ENCODE results near the gene PARD6G.

The PARD6G gene

GRCh38 chr18:80187956-80188642 lies 59.2 kb downstream of the PARD6G start:
- no peak for DNase-seq

DNA sequence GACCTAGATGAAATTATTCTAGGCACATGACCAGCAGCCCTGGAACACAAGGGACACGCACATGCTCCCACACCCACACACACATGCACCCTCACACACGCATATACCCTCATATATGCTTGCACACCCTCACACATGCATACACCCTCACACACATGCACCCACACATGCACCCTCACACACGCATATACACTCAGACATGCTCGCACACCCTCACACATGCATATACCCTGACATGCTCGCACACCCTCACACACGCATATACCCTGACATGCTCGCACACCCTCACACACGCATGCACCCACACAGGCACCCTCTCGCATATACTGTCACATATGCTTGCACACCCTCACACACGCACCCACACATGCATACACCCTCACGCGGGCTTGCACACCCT lies 61.8 kb downstream of the PARD6G start:
- DNase-seq, result no peak

DNA sequence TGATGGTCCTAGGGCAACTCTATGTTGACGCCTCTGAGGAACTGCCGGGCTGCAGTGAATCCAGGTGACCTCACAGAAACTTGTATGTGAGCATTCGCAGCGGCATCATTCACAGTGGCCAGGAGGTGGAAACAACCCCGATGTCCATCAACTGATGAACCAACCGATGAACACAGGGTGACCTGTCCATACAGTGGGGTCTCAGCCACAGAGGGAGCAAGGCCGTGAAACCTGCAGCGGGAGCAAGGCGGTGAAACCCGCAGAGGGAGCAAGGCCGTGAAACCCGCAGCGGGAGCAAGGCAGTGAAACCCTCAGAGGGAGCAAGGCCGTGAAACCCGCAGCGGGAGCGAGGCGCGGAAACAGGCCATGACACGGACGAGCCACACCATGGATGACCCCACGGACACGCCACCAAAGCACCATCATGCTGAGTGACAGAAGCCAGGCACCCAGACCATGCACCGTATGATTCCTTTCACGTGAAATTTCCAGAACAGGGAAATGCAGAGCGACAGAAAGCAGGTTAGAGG lies 63.0 kb downstream of the PARD6G start:
- DNase-seq, result no peak

DNA sequence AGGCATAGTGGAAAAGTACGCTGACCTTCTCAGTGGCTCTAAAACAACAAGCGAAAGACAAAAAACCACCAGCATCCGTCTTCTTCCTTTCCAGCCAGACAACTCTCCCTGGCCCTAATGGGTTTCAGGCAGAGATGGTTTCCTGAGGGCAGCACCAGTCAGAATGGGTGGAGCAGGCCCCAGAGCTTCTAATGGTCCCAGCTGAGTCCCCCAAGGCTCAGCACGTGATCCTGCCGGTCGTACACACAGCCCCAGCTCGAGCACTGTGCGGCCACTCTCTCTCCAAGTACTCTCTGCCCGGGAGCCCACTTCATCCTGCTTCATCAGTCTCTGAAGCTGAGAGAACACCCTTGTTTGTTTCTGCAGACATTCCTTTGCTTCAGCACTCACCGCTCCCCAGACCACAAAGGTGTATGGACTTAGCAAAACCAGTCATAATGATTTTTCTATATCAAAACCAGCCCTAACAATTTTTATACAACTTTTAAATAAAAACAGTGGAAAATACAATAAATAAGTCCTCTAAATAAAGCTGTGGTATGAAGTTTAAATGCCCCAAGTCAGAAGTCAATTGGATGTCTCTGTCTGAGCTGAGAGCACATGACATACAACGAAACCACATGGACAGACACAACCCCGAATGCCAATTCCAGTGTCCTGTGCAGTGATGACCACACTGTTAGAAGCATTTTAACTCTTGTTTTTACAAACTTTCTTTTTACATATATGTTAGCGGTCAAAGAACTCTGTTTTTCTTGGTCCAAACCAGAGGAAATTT lies 63.9 kb downstream of the PARD6G start:
- no peak for DNase-seq

DNA sequence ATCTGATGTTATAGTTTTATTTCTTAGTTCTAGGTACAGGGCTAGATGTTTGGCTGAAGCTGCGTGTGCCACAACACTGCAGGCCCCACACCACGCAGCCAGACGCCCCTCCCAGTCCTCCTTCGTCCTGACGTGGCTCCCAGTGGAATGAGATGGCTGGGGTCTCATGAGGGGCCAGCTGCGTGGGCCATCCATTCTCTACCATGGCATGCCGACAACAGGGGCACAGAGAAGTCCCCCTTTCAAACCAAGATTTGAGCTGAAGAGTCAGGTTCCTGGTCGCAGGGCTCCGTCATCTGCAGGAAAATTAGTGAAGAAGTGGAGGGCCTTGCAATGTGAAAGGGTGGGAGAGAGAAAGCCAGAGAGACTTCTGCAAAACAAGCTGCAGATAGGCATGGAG lies 64.5 kb downstream of the PARD6G start:
- no peak for DNase-seq

DNA sequence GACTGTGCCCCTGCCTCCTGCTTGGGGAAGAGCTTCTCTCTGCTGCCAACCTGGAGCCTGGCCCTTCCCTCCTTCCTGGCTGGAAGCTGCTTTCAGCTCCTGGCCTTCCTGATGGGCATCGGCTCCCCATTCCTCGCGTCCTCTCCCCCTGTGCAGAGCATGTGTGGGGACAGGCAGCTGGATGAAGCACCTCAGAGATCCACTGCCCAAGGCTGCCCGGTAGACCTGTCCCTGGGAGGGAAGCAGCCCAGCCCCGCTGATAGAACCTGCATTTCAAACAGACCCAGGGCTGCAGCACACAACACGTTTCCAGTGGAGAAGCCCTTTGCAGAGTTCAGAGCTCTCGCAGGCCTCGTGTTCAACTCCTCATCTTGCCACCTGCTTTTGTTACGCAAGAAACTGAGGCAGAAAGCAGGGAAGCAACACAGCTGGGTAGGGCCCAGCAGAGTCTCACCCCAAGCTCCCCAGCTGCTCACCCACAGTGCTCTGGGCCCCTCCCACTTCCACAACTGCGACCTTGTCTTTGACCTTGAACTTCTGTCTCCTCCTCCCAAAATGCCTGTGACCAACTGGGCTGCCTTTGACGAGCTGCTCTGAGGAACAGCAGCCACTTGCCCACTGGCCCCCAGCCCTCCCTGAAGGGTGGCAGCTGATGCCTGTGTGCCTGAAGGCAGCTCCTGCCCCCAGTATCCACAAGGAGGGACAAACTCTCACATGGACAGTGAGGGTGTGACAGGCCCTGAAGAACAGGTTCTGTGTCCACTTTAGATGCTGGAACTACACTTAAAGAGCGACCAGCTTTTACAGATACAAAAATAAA lies 65.5 kb downstream of the PARD6G start:
- no peak for DNase-seq

DNA sequence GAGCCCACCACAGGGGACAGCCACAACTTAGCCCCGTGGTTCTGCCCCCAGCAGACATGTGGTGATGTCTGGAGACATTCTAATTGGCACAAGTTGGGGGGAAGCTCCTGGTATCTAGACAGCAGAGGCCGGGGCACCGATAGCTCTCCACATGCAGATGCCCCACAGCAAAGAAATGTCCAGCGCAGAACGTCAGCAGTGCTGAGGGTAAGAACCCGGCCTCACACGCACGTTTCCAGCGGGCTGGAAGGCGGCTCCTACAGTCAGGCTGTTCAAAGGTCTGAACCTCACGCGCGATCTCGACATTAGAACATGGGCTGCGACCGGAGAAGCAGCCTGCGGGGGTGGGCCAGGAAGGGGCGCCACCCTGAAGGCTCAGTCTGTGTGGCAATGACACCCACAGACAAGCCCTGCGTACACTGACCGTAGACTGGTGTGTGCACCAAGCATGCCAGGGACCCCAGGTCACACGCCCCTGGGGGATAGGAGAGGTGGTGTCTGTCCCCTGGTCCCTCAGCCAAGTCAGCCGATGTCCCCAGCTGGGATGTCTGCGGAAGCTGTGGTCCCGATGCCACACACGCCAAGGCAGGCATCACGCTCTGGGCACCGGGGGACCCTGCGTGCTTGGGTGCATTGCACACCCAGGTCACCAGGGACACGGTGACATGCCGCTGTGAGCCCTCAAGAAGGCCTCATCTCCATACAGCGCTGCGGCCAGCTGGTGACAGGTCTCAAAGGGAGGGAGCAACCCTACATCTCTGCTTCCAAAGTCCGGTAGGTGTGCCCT lies 66.3 kb downstream of the PARD6G start:
- DNase-seq, result no peak

DNA sequence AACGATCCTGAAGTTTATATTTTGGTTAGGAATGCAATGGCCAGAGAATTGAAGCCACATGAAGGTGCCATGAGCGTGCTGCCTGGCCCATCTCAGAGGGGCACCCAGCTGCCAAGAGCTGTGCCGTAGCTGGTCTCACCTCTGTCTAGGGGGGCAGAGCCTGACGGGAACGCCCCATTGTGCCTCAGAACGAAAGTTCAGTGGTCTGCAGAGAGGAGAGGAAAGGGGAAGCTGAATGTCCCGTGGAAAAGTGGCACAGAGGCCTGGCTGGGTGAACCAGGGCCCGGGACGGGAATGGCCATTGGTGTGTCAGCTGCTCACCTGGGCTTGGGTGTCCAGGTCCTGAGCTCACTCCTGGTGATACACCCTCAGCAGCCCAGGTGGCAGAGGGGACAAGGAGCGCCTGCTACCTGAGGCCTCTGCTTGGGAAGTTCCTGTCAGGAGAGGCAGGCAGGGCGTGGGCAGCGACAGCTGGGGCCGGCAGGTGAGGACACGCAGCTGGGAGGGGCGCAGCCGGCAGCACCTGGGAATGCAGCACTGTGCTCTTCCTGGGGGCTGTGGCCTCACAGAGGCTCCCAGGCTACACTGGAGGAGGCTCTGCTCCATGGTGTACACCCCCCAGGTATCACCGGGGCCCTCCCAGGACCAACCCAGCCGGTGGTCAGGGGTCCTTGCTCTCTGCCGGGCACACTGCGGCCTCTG lies 67.3 kb downstream of the PARD6G start:
- no peak for DNase-seq

- DNase-seq, result no peak
These were observed 68.1 kb downstream of the PARD6G start for GRCh38 chr18:80178935-80179818.

DNA sequence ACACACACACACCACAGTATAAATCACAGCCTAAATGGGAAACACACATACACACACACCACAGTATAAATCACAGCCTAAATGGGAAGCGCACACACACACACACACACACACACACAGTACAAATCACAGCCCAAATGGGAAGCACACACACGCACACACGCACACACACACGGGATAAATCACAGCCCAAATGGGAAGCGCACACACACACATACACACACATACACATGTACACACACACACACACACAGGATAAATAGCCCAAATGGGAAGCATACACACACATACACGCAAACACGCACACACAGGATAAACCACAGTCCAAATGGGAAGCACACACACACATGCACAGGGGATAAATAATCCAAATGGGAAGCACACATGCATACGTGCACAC lies 70.2 kb downstream of the PARD6G start:
- DNase-seq, result no peak

GRCh38 chr18:80176334-80177073 lies 70.8 kb downstream of the PARD6G start:
- DNase-seq, result no peak

DNA sequence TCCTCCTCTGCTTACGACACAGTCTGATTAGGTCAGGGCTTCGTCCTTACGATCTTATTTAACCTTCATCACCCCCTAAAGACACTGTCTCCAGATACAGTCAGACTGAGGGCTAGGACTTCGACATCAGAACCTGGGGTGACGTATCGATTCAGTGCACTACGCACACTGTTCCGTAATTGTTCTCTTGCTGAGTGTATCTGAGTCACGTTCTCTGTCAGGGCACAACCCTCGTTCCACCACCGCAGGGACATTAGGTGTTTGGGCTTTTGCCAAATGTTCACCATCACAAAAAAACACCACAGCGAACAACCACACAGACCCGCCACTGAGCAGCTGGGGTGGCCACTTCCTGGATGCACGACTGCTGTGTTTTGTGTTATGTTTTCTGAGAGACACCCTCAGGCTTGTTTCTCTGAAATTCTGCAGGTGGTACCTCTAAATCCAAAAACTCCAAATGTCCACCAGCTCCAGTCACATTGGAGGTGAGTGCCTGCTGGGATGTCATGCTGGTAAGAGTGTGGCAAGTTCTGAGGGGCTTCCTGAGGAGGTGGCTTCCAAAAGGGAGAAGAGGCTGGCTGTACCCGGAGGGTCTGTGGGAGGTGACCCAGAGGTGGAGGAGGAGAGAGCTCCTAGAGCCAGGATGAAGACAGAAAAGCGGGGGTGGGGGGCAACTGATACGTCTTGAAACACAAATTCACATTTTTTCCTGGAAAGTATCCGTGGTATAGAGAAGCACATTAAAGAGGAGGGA lies 71.7 kb downstream of the PARD6G start:
- DNase-seq, result peak; percentile 19

DNA sequence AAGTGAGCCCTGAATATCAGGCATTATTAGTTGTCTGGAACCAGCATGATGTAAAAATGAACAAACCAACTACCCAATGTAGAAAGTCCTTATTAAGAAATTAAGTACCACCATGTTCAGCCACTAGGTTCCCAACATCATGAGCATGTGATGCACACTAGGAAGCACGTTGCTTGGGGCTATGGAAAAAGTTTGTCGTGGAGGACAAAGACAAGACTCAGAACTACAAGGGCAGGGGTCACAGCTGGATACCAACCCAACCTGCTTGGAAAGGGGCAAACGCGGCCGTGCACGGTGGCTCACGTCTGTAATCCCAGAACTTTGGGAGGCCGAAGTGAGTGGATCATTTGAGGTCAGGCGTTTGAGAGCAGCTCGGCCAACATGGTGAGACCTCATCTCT lies 74.3 kb downstream of the PARD6G start:
- DNase-seq, result no peak

DNA sequence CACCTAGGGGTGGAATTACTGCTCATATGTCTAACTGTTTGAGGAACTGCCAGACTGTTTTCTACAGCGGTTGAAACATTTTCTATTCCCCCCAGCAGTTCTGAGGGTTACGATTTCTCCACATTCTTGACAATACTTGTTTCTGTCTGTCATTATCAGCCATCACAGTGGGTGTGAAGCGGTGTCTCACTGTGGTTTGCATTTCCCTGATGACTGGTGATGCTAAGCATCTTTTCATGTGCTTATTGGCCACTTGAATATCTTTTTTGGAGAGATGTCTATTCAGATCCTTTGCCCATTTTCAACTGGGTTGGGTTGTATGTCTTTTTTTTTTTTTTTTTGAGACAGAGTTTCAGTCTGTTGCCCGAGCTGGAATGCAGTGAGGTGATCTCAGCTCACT lies 75.3 kb downstream of the PARD6G start:
- no peak for DNase-seq

GRCh38 chr18:80171054-80171872 lies 76.1 kb downstream of the PARD6G start:
- peak; percentile 76 for DNase-seq

- no peak for DNase-seq
These were observed 76.8 kb downstream of the PARD6G start for GRCh38 chr18:80170395-80171053.

GRCh38 chr18:80169607-80170006 lies 77.7 kb downstream of the PARD6G start:
- DNase-seq, result no peak

DNA sequence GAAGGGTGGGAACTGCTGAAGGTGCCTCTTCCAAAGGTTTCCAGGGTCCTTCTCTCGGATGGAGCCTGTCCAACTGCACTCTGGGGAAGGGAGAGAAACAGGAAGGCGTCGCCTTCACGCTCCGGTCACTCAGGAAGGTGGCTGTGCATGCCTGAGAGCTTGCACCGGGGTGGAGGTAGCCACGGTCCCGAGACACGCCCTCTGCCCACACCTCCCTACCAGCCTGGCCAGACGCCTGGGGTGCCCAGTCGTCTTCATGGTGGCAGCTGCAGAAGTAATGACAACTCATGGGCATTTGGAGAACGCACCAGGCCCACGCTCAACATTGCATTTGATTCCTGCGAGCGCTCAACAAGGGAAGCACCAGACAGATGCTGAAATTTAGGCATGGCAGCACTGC lies 78.3 kb downstream of the PARD6G start:
- DNase-seq, result no peak

All from stimulated activated CD4-positive, alpha-beta T cell treated with anti-CD3 and anti-CD28 coated beads, Interleukin-15, amount 100 ng/mL, for 24 hours (primary cell).